Natural killer cell (primary cell): ENCODE measurements around the gene SNAPC4. TPM values are rescaled to one million over a fixed set of nuclear protein-coding genes. Genes with fewer than 3 reads are reported as not detected.
A peak's percentile ranks its signal among the peaks of the same experiment; 100 is the strongest.

ENCODE experiments used
- ATAC-seq, 3 donors: fragments of 150-1000 bp in 2 of 3; fragments of 200-7000 bp in 1 of 3; cut with Tn5 transposase; 1 replicate in 1 of 3; 2 replicates in 2 of 3; pipeline ENCODE4 v1.10.0; 2021; ENCODE audit warnings: mild to moderate bottlenecking in 2 of 3, moderate library complexity in 2 of 3
- DNase-seq, 2 donors: peaks; one replicate each; pipeline versions ENCODE4 v3.0.0 to v3.0.0-alpha.2; 2013 to 2021; ENCODE audit warnings: mixed read lengths in 1 of 2
- H3K27ac ChIP-seq: one replicate; pipeline ENCODE4 v1.5.1; 2013; ENCODE audit warnings: mild to moderate bottlenecking, low read length
- H3K27me3 ChIP-seq: one replicate; pipeline ENCODE4 v1.6.1; 2013; ENCODE audit warnings: low read length; ENCODE audit not compliant: control insufficient read depth, insufficient read depth
- H3K36me3 ChIP-seq: one replicate; pipeline ENCODE4 v1.6.1; 2013; ENCODE audit warnings: low read length; ENCODE audit not compliant: control insufficient read depth, insufficient read depth
- H3K4me1 ChIP-seq: one replicate; pipeline ENCODE4 v1.6.1; 2013; ENCODE audit warnings: low read length; ENCODE audit not compliant: control insufficient read depth, insufficient read depth
- H3K4me3 ChIP-seq: one replicate; pipeline ENCODE4 v1.5.1; 2013; ENCODE audit warnings: low read length
- H3K9me3 ChIP-seq: one replicate; pipeline ENCODE4 v1.6.1; 2013; ENCODE audit warnings: low read length; ENCODE audit not compliant: control insufficient read depth, insufficient read depth
- H3K27ac Mint-ChIP-seq, 2 donors: one replicate each; pipeline ENCODE4 v1.8.0; 2022; ENCODE audit warnings: mild to moderate bottlenecking in 2 of 2, mixed read lengths in 2 of 2, moderate library complexity in 1 of 2
- H3K27me3 Mint-ChIP-seq, 2 donors: one replicate each; pipeline ENCODE4 v1.8.0; 2022; ENCODE audit warnings: low read depth in 2 of 2, mixed read lengths in 2 of 2
- H3K36me3 Mint-ChIP-seq: one replicate; pipeline ENCODE4 v1.8.0; 2022; ENCODE audit warnings: mixed read lengths
- H3K4me1 Mint-ChIP-seq, 2 donors: one replicate each; pipeline ENCODE4 v1.8.0; 2022; ENCODE audit warnings: mixed read lengths in 2 of 2
- H3K4me3 Mint-ChIP-seq: one replicate; pipeline ENCODE4 v1.8.0; 2022; ENCODE audit warnings: mild to moderate bottlenecking, moderate library complexity, mixed read lengths
- H3K9me3 Mint-ChIP-seq, 2 donors: one replicate each; pipeline ENCODE4 v1.8.0; 2022; ENCODE audit warnings: mixed read lengths in 2 of 2
- WGBS: methylation state at CpG from one replicate; pipeline ENCODE4 v1.1.7; 2013; ENCODE audit warnings: missing lambda C conversion rate; ENCODE audit not compliant: insufficient coverage; 5-methylcytosine and 5-hydroxymethylcytosine counted together
- intact Hi-C: fragments of 100-400 bp; cut with micrococcal nuclease; formaldehyde crosslinking; loops from one replicate; pipeline ENCODE4 v1.14.2; 2022
- total RNA-seq, 4 donors: library from RNA; stranded (reverse); fragments of 120-200 nt in 1 of 4; gene quantifications; one replicate each; pipeline versions ENCODE4 v1.2.3 to v1.2.4, GENCODE V29; 2013 to 2022
- TF ChIP-seq, protein P1 (sequence below): fragments of 200-600 bp; IDR thresholded peaks from one replicate; pipeline ENCODE4 v1.8.0; 2022; ENCODE audit warnings: antibody characterized with exemption

SNAPC4 gene
- total RNA-seq, 3 donors from 2014 or later (not counting 1 experiment from before 2014, with no cell fraction given) = 9.0 to 11.3 (median 9.4) TPM

DNA sequence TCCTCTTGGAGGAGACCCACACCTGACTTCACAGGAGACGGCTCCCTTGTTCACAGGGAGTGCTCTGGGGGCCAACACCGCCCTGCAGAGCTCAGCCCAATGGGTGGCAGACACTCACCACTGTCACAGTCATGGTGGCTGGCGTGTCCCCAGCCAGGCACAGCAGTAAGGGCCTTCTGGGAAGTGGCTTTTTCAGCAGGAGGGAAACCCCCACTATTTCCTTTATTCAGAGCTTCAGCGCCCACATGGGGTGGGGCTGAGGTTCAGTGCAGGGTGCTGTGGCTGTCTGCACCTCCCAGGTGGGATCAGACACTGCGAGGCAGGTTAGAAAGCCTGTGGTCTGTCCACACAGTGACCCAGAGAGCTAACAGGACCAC lies 3.6 kb upstream of the SNAPC4 start:
- ATAC-seq = peak; percentile 39 to 70 (median 54)
- peak overlapping the region; percentile 64 for H3K27ac ChIP-seq
- Mint-ChIP-seq H3K36me3 (no peaks in the 10 kb centered on the region), H3K4me3 (no peak overlapping the region), H3K4me1 (peaks cover 24 to 32% of the 10 kb centered on the region in 2 donors), H3K9me3 (no peaks in the 10 kb centered on the region), H3K27me3 (no peaks in the 10 kb centered on the region), H3K27ac (no peak overlapping the region)
- intact Hi-C loops = loop anchor here (10.0 kb wide), 1 partner anchor 89 kb away; no protein-coding TSS in a partner anchor
- DNase-seq = peak in 1 of 2 donors; percentile 92
- 8% methylated on average over 5 of the region's 5 CpGs for WGBS
- no peak overlapping the region for H3K4me3 ChIP-seq
- TF ChIP-seq, protein P1, sequence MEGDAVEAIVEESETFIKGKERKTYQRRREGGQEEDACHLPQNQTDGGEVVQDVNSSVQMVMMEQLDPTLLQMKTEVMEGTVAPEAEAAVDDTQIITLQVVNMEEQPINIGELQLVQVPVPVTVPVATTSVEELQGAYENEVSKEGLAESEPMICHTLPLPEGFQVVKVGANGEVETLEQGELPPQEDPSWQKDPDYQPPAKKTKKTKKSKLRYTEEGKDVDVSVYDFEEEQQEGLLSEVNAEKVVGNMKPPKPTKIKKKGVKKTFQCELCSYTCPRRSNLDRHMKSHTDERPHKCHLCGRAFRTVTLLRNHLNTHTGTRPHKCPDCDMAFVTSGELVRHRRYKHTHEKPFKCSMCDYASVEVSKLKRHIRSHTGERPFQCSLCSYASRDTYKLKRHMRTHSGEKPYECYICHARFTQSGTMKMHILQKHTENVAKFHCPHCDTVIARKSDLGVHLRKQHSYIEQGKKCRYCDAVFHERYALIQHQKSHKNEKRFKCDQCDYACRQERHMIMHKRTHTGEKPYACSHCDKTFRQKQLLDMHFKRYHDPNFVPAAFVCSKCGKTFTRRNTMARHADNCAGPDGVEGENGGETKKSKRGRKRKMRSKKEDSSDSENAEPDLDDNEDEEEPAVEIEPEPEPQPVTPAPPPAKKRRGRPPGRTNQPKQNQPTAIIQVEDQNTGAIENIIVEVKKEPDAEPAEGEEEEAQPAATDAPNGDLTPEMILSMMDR = no peak
- H3K4me1 ChIP-seq = peaks cover 57% of the 10 kb centered on the region
- H3K9me3 ChIP-seq = no peaks in the 10 kb centered on the region
- H3K27me3 ChIP-seq = no peaks in the 10 kb centered on the region
- peaks cover 23% of the 10 kb centered on the region for H3K36me3 ChIP-seq

DNA sequence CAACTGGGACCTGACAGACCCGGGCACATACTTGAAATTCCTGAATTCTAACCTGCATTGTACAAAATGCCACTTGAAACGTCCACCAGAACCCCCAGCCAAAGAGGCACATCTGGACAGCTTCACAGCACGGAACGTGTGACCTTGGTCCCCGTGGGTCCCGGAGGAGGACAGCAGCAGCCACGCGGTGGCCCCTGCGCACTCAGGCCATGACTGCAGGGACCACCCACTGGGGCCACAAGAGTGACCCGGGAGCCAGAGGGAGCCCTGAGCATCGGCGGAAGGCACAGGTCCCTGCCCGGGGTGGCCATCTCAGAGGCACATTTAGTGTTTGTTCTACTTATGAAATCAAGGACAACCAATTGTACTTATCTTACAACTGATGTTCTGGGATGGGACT lies 2.1 kb upstream of the SNAPC4 start:
- WGBS = 96% methylated on average over 13 of the region's 13 CpGs
- Histone ChIP-seq H3K9me3 (no peaks in the 10 kb centered on the region), H3K4me3 (no peak overlapping the region), H3K27ac (no peak overlapping the region), H3K36me3 (peaks cover 20% of the 10 kb centered on the region), H3K4me1 (peaks cover 63% of the 10 kb centered on the region), H3K27me3 (no peaks in the 10 kb centered on the region)
- Mint-ChIP-seq H3K4me1 (peaks cover 23 to 30% of the 10 kb centered on the region in 2 donors), H3K9me3 (no peaks in the 10 kb centered on the region), H3K4me3 (no peak overlapping the region), H3K27ac (no peak overlapping the region), H3K27me3 (no peaks in the 10 kb centered on the region), H3K36me3 (no peaks in the 10 kb centered on the region)
- no peak for DNase-seq
- TF ChIP-seq, protein P1 = no peak
- intact Hi-C loops = loop anchor here (10.0 kb wide), 1 partner anchor 87 kb away; no protein-coding TSS in a partner anchor
- ATAC-seq = no peak

DNA sequence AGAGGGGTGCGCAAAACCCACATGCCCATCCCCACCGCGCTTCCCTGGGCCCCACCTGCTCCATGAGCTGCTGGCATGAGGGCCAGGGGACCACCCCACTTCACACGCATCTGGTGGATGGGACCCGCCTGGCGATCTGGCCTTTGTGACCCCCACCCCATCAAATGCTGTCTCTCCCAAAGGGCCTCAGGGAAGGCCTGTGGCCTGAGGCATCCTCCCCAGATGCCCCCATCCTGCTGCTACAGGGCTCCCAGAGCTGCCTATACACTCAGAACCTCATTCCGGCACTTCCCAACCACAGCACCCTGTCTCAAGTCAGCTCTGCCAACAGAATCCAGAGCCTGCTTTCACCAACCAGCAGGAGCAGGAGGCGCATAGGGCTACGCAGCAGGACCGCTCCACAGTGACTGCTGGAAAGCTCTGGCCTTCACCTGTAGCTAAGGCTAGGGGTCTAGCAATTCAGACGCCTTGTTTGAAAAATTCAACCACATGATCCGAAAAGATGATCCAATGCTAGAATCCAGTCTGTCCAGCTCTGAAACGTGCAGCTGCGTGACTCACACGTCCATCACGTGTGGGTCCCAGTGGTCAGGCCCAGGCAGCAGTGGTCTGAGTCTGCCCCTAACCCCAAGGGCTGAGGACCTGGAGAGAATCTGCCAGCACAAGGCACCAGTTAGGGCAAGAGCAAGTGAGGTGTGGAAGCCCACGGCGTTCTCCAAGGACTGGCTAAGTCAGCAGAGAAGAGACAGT lies 1.4 kb upstream of the SNAPC4 start:
- Mint-ChIP-seq H3K4me1 (peaks cover 23 to 30% of the 10 kb centered on the region in 2 donors), H3K4me3 (peak overlapping the region; percentile 64), H3K27me3 (no peaks in the 10 kb centered on the region), H3K36me3 (no peaks in the 10 kb centered on the region), H3K9me3 (no peaks in the 10 kb centered on the region), H3K27ac (peak overlapping the region in 1 of 2 donors; percentile 52)
- H3K36me3 ChIP-seq = peaks cover 16% of the 10 kb centered on the region
- H3K27me3 ChIP-seq = no peaks in the 10 kb centered on the region
- H3K9me3 ChIP-seq = no peaks in the 10 kb centered on the region
- ATAC-seq (no peak), DNase-seq (no peak)
- H3K4me1 ChIP-seq = peaks cover 63% of the 10 kb centered on the region
- intact Hi-C loops = loop anchor here (10.0 kb wide), 1 partner anchor 87 kb away; no protein-coding TSS in a partner anchor
- no peak overlapping the region for H3K4me3 ChIP-seq
- 95% methylated on average over 18 of the region's 18 CpGs for WGBS
- TF ChIP-seq, protein P1 = no peak
- H3K27ac ChIP-seq = no peak overlapping the region
